ENCODE results near the gene TRAPPC6A. TPM values are rescaled to one million over a fixed set of nuclear protein-coding genes. Genes with fewer than 3 reads are reported as not detected.

TRAPPC6A gene
- total RNA-seq, 1 experiment from 2014 or later, result 59.7 TPM

DNA sequence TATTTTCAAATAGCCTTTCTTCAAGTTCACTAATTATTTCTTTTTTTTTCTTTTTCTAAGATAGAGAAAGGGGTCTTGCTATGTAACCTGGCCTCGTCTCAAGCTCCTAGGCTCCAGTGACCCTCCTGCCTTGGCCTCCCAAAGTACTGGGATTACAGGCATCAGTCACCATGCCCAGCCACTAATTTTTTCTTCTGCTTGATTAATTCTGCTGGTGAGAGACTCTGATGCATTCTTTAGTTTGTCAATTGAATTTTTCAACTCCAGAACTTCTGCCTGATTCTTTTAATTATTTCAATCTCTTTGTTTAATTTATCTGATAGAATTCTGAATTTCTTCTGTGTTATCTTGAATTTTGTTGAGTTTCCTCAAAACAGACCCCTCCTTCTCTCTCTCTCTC is 11.9 kb upstream of the TRAPPC6A start:
- Mint-ChIP-seq H3K27ac (no peak overlapping the region), H3K4me3 (no peak overlapping the region), H3K4me1 (no peaks in the 10 kb centered on the region), H3K36me3 (no peaks in the 10 kb centered on the region), H3K9me3 (no peaks in the 10 kb centered on the region), H3K27me3 (ENCODE audit: low read depth) (peaks cover 9% of the 10 kb centered on the region)
- ChIA-PET CTCF (interaction anchor here (1.2 to 2.1 kb wide), 3 partner anchors 56 to 149 kb away, joined by 3 to 5 read pairs (median 3); no protein-coding TSS in a partner anchor), POLR2A (no interaction called here)
- ATAC-seq (no peak), DNase-seq (ENCODE audit: low spot score) (no peak)
- TF ChIP-seq, protein P1, sequence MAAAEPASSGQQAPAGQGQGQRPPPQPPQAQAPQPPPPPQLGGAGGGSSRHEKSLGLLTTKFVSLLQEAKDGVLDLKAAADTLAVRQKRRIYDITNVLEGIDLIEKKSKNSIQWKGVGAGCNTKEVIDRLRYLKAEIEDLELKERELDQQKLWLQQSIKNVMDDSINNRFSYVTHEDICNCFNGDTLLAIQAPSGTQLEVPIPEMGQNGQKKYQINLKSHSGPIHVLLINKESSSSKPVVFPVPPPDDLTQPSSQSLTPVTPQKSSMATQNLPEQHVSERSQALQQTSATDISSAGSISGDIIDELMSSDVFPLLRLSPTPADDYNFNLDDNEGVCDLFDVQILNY (CRISPR knock-in tag; IDR thresholded peaks at IDR 0.05), result no peak
- TF ChIP-seq GABPB1 (CRISPR knock-in tag; IDR thresholded peaks at IDR 0.05) (no peak), MAX (CRISPR knock-in tag; IDR thresholded peaks at IDR 0.05) (no peak), FOXJ3 (CRISPR knock-in tag; IDR thresholded peaks at IDR 0.05; ENCODE audit: borderline replicate concordance) (no peak), OVOL2 (CRISPR knock-in tag; IDR thresholded peaks at IDR 0.05; ENCODE audit: borderline replicate concordance) (no peak), IRF1 (CRISPR knock-in tag; IDR thresholded peaks at IDR 0.05) (no peak), ETV6 (CRISPR knock-in tag; IDR thresholded peaks at IDR 0.05) (no peak), TP53 (CRISPR knock-in tag; IDR thresholded peaks at IDR 0.05) (no peak)
- TF ChIP-seq, protein P2, sequence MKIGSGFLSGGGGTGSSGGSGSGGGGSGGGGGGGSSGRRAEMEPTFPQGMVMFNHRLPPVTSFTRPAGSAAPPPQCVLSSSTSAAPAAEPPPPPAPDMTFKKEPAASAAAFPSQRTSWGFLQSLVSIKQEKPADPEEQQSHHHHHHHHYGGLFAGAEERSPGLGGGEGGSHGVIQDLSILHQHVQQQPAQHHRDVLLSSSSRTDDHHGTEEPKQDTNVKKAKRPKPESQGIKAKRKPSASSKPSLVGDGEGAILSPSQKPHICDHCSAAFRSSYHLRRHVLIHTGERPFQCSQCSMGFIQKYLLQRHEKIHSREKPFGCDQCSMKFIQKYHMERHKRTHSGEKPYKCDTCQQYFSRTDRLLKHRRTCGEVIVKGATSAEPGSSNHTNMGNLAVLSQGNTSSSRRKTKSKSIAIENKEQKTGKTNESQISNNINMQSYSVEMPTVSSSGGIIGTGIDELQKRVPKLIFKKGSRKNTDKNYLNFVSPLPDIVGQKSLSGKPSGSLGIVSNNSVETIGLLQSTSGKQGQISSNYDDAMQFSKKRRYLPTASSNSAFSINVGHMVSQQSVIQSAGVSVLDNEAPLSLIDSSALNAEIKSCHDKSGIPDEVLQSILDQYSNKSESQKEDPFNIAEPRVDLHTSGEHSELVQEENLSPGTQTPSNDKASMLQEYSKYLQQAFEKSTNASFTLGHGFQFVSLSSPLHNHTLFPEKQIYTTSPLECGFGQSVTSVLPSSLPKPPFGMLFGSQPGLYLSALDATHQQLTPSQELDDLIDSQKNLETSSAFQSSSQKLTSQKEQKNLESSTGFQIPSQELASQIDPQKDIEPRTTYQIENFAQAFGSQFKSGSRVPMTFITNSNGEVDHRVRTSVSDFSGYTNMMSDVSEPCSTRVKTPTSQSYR (CRISPR knock-in tag; IDR thresholded peaks at IDR 0.05), result no peak
- TF ChIP-seq, protein P3, sequence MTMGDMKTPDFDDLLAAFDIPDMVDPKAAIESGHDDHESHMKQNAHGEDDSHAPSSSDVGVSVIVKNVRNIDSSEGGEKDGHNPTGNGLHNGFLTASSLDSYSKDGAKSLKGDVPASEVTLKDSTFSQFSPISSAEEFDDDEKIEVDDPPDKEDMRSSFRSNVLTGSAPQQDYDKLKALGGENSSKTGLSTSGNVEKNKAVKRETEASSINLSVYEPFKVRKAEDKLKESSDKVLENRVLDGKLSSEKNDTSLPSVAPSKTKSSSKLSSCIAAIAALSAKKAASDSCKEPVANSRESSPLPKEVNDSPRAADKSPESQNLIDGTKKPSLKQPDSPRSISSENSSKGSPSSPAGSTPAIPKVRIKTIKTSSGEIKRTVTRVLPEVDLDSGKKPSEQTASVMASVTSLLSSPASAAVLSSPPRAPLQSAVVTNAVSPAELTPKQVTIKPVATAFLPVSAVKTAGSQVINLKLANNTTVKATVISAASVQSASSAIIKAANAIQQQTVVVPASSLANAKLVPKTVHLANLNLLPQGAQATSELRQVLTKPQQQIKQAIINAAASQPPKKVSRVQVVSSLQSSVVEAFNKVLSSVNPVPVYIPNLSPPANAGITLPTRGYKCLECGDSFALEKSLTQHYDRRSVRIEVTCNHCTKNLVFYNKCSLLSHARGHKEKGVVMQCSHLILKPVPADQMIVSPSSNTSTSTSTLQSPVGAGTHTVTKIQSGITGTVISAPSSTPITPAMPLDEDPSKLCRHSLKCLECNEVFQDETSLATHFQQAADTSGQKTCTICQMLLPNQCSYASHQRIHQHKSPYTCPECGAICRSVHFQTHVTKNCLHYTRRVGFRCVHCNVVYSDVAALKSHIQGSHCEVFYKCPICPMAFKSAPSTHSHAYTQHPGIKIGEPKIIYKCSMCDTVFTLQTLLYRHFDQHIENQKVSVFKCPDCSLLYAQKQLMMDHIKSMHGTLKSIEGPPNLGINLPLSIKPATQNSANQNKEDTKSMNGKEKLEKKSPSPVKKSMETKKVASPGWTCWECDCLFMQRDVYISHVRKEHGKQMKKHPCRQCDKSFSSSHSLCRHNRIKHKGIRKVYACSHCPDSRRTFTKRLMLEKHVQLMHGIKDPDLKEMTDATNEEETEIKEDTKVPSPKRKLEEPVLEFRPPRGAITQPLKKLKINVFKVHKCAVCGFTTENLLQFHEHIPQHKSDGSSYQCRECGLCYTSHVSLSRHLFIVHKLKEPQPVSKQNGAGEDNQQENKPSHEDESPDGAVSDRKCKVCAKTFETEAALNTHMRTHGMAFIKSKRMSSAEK (CRISPR knock-in tag; IDR thresholded peaks at IDR 0.05; ENCODE audit: borderline replicate concordance), result no peak
- TF ChIP-seq, protein P4, sequence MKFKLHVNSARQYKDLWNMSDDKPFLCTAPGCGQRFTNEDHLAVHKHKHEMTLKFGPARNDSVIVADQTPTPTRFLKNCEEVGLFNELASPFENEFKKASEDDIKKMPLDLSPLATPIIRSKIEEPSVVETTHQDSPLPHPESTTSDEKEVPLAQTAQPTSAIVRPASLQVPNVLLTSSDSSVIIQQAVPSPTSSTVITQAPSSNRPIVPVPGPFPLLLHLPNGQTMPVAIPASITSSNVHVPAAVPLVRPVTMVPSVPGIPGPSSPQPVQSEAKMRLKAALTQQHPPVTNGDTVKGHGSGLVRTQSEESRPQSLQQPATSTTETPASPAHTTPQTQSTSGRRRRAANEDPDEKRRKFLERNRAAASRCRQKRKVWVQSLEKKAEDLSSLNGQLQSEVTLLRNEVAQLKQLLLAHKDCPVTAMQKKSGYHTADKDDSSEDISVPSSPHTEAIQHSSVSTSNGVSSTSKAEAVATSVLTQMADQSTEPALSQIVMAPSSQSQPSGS (CRISPR knock-in tag; IDR thresholded peaks at IDR 0.05; ENCODE audit: borderline replicate concordance, low read depth), result no peak

DNA sequence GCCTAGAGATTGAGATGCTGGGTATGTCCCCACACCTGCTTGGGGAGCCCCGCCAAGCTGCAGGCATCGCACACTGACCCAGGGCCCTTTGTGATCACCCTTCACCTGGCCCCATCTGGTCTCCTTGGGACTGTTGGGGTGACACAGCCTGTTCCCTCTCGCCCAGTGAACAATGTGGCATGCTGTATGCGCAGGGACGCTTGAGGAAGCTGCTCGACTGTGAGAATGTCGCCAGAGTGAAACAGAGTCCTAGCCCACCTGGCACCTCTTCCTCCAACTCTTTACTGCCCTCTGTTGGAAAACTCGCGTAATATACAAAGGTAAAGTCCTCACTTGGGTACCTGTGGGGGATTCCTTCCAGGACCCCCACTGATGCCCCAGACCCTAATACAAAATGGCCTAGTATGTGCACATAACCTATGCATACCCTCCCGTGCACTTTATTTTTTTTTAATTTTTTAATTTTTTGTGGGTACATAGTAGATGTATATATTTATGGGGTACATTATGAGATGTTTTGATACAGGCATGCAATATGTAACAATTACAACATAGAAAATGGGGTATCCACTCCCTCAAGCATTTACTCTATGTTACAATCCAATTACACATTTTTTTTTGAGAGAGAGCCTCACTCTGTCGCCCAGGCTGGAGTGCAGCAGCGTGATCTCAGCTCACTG is 9.5 kb upstream of the TRAPPC6A start:
- no peak overlapping the region for H3K4me3 Mint-ChIP-seq
- POLR2A ChIA-PET, result interaction anchor here (0.6 to 1.3 kb wide), 3 partner anchors 9 to 517 kb away, joined by 3 to 12 read pairs (median 6); partner anchors contain the start of genes BLOC1S3 and TRAPPC6A
- CTCF ChIA-PET, result interaction anchor here (0.6 to 2.9 kb wide), 37 partner anchors 9 to 198 kb away, joined by 3 to 49 read pairs (median 4); partner anchors contain the start of genes BLOC1S3, NKPD1 and TRAPPC6A
- H3K36me3 Mint-ChIP-seq, result no peaks in the 10 kb centered on the region
- ATAC-seq (peak; percentile 90), DNase-seq (ENCODE audit: low spot score) (peak; percentile 46)
- H3K4me1 Mint-ChIP-seq, result no peaks in the 10 kb centered on the region
- no peaks in the 10 kb centered on the region for H3K9me3 Mint-ChIP-seq
- TF ChIP-seq, protein P5, sequence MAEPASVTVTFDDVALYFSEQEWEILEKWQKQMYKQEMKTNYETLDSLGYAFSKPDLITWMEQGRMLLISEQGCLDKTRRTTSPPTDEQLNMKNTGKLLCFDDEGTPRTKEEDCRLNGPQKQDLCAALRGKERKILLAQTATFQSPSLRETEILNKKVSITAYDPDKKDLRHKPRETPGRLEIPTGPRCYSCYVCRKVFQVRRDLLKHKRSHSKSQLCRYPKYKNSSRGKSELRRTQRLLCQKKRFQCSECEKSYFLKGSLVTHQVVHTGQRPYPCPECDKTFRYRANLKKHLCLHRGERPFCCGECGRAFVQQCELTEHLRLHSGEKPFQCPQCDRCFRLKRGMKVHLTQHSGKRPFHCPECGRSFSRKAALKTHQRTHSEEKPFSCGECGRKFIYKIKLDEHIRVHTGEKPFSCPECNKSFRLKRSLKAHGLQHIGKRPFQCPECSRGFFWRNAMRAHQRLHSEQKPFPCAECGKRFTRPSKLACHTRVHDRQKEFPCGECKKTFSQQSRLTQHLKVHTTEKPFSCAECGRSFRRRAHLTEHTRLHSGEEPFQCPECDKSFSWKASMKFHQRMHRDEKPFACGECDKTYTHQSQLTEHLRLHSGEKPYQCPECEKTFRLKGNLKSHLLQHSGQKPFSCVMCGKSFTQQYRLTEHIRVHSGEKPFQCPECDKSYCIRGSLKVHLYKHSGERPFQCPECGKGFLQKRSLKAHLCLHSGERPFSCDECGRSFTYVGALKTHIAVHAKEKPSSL (CRISPR knock-in tag; conservative IDR thresholded peaks at IDR 0.05), result no peak
- TF ChIP-seq CTCF (IDR thresholded peaks at IDR 0.05), result peak; percentile 75
- H3K27ac Mint-ChIP-seq, result no peak overlapping the region
- peaks cover 9% of the 10 kb centered on the region; the same call in 1 of the 2 replicates for H3K27me3 Mint-ChIP-seq (ENCODE audit: low read depth)
